HG03469 (cell line): ENCODE data around the gene TMPRSS9.

Source experiments
- ATAC-seq: cut with Tn5 transposase; IDR thresholded peaks from one replicate; pipeline ENCODE4 v1.9.1; 2021; ENCODE audit warnings: mild to moderate bottlenecking, moderate library complexity, moderate number of reproducible peaks; ENCODE audit not compliant: unreplicated experiment

TMPRSS9 gene

DNA sequence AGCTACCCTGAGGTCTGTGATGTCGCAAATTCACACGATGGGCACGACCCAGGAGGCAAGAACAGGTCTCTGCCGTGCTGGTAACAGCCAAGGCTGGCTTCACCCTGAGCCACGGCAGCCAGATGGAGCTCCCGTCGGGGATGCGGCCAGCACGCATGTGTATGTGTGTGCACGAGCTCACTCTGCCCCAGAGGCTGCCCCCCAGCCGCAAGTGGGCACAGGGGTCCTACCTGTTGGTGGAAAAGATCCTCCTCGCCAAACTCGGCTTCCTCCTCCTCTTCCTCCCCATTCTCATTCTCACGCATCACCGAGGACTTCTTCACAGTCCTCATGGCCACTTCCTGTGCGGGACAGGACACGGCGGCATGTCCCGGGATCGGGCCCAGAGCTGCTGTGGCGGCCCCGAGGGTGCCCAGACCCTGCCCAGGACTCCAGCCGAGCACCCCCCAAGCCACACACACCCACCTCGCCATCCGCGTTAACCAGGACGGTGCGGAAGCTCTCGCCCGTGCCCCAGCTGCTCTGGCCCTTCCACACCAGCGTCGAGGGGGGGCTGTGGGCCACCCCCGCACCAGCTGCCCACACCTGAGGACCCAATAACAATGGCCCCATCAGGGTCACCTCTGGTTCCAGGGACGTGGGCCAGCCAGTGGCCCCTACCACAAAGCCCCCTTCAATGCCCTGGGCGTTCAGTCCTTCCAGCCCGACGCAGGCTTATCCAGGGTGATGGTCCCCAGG, 71.4 kb downstream of the TMPRSS9 start:
- ATAC-seq: no peak

DNA sequence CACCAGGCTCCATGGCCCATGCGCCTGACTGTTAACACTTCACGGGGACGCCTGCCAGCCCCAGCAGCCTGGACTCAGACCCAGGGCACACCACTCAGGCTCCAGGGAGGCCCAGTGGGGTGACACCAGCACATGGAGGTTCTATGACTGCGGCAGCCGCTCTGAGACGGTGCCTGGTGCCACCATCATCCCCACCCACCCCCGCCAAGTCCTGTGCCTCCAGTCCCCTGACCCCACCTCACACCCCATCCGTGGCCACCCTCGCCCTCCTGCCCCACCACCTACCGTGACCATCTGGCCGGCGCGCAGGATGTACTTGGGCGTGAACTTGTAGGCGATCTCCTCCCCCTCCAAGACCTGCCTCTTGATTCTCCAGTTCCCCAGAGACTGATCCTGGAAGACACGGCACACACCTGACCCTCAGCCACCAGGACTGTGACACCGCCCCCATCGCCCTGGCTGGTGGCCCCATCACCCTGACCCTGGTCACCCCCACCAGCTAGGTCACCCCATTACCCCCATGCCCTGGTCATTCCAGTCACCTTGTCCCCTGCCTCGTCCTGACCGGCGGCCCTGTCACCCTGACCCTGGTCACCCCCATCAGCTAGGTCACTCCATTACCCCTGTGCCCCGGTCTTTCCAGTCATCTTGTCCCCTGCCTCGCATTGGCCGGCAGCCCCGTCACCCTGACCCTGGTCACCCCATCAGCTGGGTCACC, 72.2 kb downstream of the TMPRSS9 start:
- no peak for ATAC-seq

DNA sequence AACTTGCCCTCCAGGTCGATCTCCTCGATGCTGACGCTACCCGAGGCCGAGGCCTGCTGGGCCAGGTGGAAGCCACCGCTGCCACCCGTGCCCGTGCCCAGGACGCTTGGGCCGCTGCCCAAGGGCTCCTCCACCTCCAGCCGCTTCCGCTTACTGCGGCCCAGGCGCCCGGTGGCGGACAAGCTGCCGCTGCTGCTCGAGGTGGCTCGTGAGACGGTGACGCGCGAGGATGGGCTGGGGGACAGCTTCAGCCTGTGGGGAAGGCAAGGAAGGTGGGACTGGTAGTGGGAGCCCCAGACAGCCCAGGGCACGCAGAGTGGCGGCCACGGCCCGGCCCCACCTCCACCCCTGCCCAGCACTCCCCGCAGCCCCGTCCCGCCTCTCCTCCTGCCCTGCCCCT, 73.8 kb downstream of the TMPRSS9 start:
- no peak for ATAC-seq

DNA sequence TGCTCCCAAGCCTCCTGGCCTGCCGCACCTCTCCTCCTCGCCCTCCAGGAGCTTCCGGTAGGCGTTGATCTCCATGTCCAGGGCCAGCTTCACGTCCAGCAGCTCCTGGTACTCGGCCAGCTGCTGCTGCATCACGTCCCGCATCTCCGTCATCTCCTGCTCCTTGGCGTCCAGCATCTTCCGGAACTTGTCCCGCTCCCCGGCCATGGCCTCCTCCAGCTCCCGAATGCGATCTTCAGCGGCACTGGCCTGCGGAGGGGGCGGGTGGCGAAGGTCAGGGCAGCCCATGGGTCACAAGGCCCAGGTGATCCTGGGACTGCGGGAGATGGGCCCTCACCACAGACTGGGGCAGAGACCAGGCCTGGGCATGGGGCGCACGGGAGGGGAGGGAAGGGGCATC, 74.2 kb downstream of the TMPRSS9 start:
- ATAC-seq: no peak

DNA sequence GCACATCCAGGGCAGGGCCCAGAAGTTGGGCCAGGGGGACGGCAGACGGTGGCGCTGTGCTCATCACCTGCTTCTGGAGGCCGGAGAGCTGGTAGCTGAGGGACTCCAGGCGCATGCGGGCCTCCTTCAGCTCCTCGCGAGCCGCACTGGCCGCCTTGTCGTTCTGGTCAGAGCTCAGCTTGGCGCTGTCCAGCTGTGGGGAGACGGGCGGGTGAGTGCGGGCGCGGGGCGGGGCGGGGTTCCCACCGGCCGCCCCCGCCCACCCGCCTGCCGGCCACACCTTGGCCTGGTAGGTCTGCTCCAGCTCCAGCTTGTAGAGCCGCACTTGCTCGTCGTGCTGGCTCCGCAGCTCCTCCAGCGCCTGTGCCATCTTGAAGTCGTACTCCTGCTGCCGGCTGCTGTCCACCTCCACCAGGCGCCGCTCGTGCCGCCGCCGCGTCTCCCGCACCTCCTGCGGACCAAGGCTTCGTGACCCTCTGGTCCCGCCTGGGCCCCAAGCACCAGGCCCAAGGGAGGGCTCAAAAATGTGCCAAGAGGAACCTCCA, 74.7 kb downstream of the TMPRSS9 start:
- ATAC-seq: no peak

DNA sequence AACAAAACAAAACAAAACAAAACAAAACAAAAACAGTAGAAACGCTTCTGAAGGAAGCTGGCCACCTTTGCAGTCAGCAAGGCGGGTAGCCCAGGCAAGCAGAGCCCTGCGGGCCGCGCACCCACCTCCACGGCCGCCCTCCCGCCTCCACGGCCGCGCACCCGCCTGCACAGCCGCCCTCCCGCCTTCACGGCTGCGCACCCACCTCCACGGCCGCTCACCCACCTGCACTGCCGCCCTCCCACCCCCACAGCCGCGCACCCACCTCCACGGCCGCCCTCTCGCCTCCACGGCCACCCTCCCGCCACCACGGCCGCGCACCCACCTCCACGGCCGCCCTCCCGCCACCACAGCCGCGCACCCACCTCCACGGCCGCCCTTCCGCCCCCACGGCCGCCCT, 76.3 kb downstream of the TMPRSS9 start:
- no peak for ATAC-seq

DNA sequence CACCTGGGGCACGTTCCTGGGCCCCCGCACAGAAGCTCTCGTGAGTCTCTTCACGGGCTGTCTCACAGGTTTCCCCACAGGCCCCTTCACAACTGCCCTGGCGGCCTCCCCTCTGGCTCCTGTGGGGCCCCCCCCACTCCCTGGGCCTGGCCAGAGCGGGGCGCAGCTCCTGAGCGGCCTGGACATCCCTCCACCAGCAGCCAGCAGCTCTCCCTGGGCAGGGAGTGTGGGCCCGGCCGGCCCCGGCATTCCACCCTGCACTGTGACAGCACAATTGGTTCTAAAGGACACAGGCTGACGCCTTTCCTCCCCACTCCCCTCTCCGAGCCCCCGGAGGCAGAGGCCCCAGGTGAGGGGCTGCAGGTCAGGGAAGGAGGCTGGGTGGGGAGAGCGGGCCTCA, 76.9 kb downstream of the TMPRSS9 start:
- no peak for ATAC-seq

DNA sequence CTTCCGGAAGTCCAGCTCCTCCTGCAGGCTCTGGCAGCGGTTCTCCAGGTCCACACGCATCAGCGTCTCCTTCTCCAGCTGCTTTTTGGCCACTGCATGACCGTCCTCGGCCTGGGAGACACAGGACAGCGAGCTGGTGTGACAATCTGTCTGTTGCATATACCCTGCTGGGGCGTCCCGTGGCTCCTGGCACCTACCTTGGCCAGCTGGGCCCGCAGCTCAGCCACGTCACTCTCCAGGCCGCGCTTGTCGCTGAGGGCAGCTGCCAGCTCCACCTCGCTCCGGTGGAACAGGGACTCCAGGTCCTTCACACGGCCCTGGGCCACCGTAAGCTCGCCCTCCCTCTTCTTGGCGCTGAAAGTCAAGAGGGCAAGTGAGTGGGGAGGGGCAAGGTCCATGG, 78.1 kb downstream of the TMPRSS9 start:
- ATAC-seq: no peak

GRCh38 chr19:2440515-2440914, 80.5 kb downstream of the TMPRSS9 start:
- no peak for ATAC-seq

GRCh38 chr19:2441096-2441752, 81.2 kb downstream of the TMPRSS9 start:
- ATAC-seq: no peak

- ATAC-seq: no peak
Observed at GRCh38 chr19:2443116-2443784, 83.2 kb downstream of the TMPRSS9 start.

GRCh38 chr19:2443785-2444182, 83.7 kb downstream of the TMPRSS9 start:
- ATAC-seq: no peak

DNA sequence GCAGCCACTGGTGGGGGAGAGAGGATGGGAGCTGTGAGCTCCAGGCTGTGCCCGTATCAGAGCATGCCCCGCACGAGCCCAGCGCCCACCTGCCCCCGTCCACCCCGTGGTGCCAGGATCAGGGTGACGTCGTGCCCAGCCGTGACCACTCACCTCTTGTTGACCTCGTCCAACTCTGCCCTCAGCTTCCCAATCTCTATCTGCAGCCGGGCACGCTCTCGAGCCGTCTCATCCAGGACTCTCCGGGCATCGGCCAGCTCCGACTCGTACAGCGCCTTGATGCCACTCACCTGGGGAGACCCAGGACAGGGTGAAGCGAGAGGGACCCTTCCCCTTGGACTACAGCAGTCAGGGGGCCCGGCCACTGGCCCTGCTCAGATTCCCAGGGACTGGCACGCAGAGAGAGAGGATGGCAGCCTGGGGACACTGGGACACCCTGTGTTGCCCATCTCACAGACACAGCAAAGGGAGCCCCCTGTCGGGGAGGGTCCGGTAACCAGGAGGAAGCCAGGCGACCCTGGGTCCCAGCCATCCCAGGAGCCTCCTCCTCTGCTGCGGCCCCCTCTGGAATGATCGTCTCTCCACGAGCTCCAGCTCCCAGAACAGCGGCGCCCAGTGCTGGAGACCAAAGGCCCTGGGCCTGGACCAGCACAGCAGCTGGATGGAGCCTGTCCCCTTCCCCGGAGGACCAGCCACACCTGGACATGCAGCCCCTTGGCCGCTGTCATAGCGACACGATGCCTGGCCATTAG, 84.4 kb downstream of the TMPRSS9 start:
- no peak for ATAC-seq

DNA sequence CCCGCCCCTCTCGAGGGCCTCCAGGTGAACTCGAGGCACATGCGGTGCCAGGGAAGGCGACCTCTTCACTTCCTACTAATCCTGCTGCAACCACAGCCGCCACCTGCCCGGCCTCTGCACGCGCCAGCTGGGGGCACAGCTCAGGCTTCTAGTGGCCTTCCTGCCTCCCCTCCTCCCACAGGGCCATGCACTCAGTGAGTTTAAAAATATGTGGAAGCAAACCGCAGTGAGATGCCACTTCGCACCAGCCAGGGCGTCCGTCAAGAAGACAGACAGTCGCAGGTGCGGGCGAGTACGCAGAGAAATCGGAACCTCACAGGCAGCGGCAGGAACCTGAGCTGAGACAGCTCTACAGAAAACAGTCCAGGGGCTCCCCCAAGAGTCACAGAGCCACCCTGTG, 86.3 kb downstream of the TMPRSS9 start:
- ATAC-seq: no peak

GRCh38 chr19:2449019-2449418, 89.0 kb downstream of the TMPRSS9 start:
- ATAC-seq: no peak

DNA sequence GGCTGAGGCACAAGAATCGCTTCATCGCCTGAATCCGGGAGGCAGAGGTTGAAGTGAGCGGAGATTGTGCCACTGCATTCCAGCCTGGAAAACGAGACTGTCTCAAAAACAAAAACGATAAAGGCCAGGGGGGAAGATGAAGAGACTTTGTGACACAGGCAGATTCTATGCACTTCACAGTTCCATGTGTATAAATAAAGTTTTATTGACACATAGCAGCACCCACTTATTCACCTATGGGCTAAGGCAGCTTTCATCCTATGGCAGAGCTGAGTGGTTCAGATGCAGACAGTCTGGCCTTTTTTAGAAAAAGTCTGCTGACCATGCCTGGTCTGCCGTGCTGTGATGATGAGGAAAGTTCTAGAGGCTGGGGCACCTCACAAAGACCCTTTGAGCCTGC, 91.1 kb downstream of the TMPRSS9 start:
- ATAC-seq: no peak

- no peak for ATAC-seq
Observed at GRCh38 chr19:2451741-2452140, 91.7 kb downstream of the TMPRSS9 start.

- ATAC-seq: no peak
Observed at GRCh38 chr19:2453431-2454025, 93.5 kb downstream of the TMPRSS9 start.

- no peak for ATAC-seq
Observed at GRCh38 chr19:2454199-2454961, 94.3 kb downstream of the TMPRSS9 start.
